HepG2 (cell line): ENCODE data around the gene ARPC1A.

Source experiments
- BCL3 ChIP-seq: sonication (generic); formaldehyde crosslinking; IDR thresholded peaks from 2 replicates; pipeline ENCODE4 v1.5.1; 2020; ENCODE audit warnings: mild to moderate bottlenecking, missing genetic modification reagents, moderate library complexity
- POLR2AphosphoS5 ChIP-seq: IDR thresholded peaks from 2 replicates; pipeline ENCODE4 v1.6.1; 2012; ENCODE audit warnings: low read depth, low read length
- ZFP36 ChIP-seq: fragments of 150-350 bp; IDR thresholded peaks from 2 replicates; pipeline ENCODE4 v1.6.1; 2018; ENCODE audit warnings: borderline replicate concordance, low read length, low read depth; ENCODE audit not compliant: partially characterized antibody

GRCh38 chr7:99287779-99288534, 37.7 kb upstream of the ARPC1A start:
- TF ChIP-seq POLR2AphosphoS5 (no peak), BCL3 (CRISPR knock-in tag) (no peak), ZFP36 (no peak)
